Neural cell (in vitro differentiated cells): ENCODE data around the gene OR2T1. TPM values are rescaled to one million over a fixed set of nuclear protein-coding genes. Genes with fewer than 3 reads are reported as not detected.

Experiments
- H2AFZ ChIP-seq: fragments of 200-600, 300-800 bp; sonication (generic), shearing (Covaris generic); 2 replicates; pipeline ENCODE4 v1.6.0; 2014; ENCODE audit warnings: low read depth, mild to moderate bottlenecking, antibody characterized with exemption, low read length, moderate library complexity
- H3F3A ChIP-seq: fragments of 200-600 bp; shearing (Covaris generic); 2 replicates; pipeline ENCODE4 v1.6.1; 2016; ENCODE audit warnings: mild to moderate bottlenecking, moderate library complexity, mixed read lengths, antibody characterized with exemption, low read length; ENCODE audit not compliant: insufficient read depth, poor library complexity, severe bottlenecking
- H3K27ac ChIP-seq: fragments of 200-600, 300-800 bp; sonication (generic), shearing (Covaris generic); 2 replicates; pipeline ENCODE4 v1.5.1; 2014; ENCODE audit warnings: mild to moderate bottlenecking, low read length, moderate library complexity
- H3K27me3 ChIP-seq: fragments of 300-800, 200-600 bp; sonication (generic), shearing (Covaris generic); 2 replicates; pipeline ENCODE4 v1.6.0; 2014; ENCODE audit warnings: mild to moderate bottlenecking, low read depth, low read length, moderate library complexity; ENCODE audit not compliant: insufficient read depth
- H3K36me3 ChIP-seq: fragments of 300-800, 200-600 bp; sonication (generic), shearing (Covaris generic); 2 replicates; pipeline ENCODE4 v1.5.1; 2014; ENCODE audit warnings: mild to moderate bottlenecking, antibody characterized with exemption, low read length, moderate library complexity; ENCODE audit not compliant: insufficient read depth
- H3K4me2 ChIP-seq: fragments of 300-800, 200-600 bp; sonication (generic), shearing (Covaris generic); 2 replicates; pipeline ENCODE4 v1.6.0; 2014; ENCODE audit warnings: mild to moderate bottlenecking, low read length
- H3K4me3 ChIP-seq: fragments of 300-800, 200-600 bp; sonication (generic), shearing (Covaris generic); 2 replicates; pipeline ENCODE4 v1.5.1; 2014; ENCODE audit warnings: mild to moderate bottlenecking, low read length, moderate library complexity
- H3K79me2 ChIP-seq: fragments of 200-600 bp; shearing (Covaris generic); replicated peaks from 2 replicates; pipeline ENCODE4 v1.6.0; 2014; ENCODE audit warnings: mild to moderate bottlenecking, low read length, moderate library complexity; ENCODE audit not compliant: insufficient read depth
- H3K9ac ChIP-seq: fragments of 300-800, 200-600 bp; sonication (generic), shearing (Covaris generic); 2 replicates; pipeline ENCODE4 v1.6.1; 2016; ENCODE audit warnings: mild to moderate bottlenecking, low read length, mixed read lengths
- H3K9me2 ChIP-seq: fragments of 200-600 bp; shearing (Covaris generic); 2 replicates; pipeline ENCODE4 v1.6.1; 2016; ENCODE audit warnings: mild to moderate bottlenecking, low read length, mixed read lengths; ENCODE audit not compliant: insufficient read depth
- H3K9me3 ChIP-seq: fragments of 200-600, 300-800 bp; sonication (generic), shearing (Covaris generic); 2 replicates; pipeline ENCODE4 v1.6.1; 2016; ENCODE audit warnings: mild to moderate bottlenecking, mixed run types, low read length, moderate library complexity, mixed read lengths
- H4K20me1 ChIP-seq: fragments of 200-600 bp; shearing (Covaris generic); 2 replicates; pipeline ENCODE4 v1.6.1; 2016; ENCODE audit warnings: mild to moderate bottlenecking, mixed run types; ENCODE audit not compliant: insufficient read depth
- CTCF ChIP-seq: fragments of 450-650 bp; IDR thresholded peaks from 2 replicates; pipeline ENCODE4 v1.5.1; 2014; ENCODE audit warnings: antibody characterized with exemption, mild to moderate bottlenecking, moderate library complexity; ENCODE audit not compliant: poor library complexity, severe bottlenecking
- EP300 ChIP-seq: fragments of 450-650 bp; conservative IDR thresholded peaks from 2 replicates; pipeline ENCODE4 v1.6.1; 2014; ENCODE audit warnings: antibody characterized with exemption, mild to moderate bottlenecking, moderate library complexity; ENCODE audit not compliant: poor library complexity, severe bottlenecking
- EZH2 ChIP-seq: fragments of 200-600, 300-800 bp; shearing (Covaris generic), sonication (generic); IDR thresholded peaks from 2 replicates; pipeline ENCODE4 v1.6.1; 2014; ENCODE audit warnings: antibody characterized with exemption, low read length, borderline replicate concordance, mild to moderate bottlenecking; ENCODE audit not compliant: insufficient read depth, poor library complexity, severe bottlenecking
- MXI1 ChIP-seq: fragments of 450-650 bp; conservative IDR thresholded peaks from 2 replicates; pipeline ENCODE4 v1.6.1; 2014; ENCODE audit warnings: antibody characterized with exemption, mild to moderate bottlenecking; ENCODE audit not compliant: poor library complexity, severe bottlenecking
- POLR2AphosphoS5 ChIP-seq: IDR thresholded peaks from 2 replicates; pipeline ENCODE4 v1.6.1; 2012
- RAD21 ChIP-seq: fragments of 450-650 bp; conservative IDR thresholded peaks from 2 replicates; pipeline ENCODE4 v1.6.1; 2014; ENCODE audit warnings: antibody characterized with exemption, mild to moderate bottlenecking, moderate library complexity
- REST ChIP-seq: IDR thresholded peaks from 2 replicates; pipeline ENCODE4 v1.6.1; 2012; ENCODE audit warnings: borderline replicate concordance
- SMC3 ChIP-seq: fragments of 450-650 bp; conservative IDR thresholded peaks from 2 replicates; pipeline ENCODE4 v1.6.1; 2014; ENCODE audit warnings: antibody characterized with exemption, mild to moderate bottlenecking, moderate library complexity; ENCODE audit not compliant: poor library complexity
- TAF1 ChIP-seq: IDR thresholded peaks from 2 replicates; pipeline ENCODE4 v1.6.1; 2012; ENCODE audit warnings: low read depth
- polyA minus RNA-seq: library from RNA; depleted of rRNA, polyadenylated mRNA; stranded (reverse); fragments of >200 nt; gene quantifications from 2 replicates; pipeline ENCODE4 v1.2.3, GENCODE V29; 2014
- polyA plus RNA-seq: library from polyadenylated mRNA; depleted of rRNA; stranded (reverse); fragments of >200 nt; gene quantifications from 2 replicates; pipeline ENCODE4 v1.2.3, GENCODE V29; 2014

OR2T1 gene
- polyA plus RNA-seq (not detected in 2 replicates), polyA minus RNA-seq (not detected in 2 replicates)

- no peak within 1 kb of the TSS for H2AFZ ChIP-seq
- no peak within 1 kb of the TSS for H3K27ac ChIP-seq
- H3K36me3 ChIP-seq = no peaks in the 10 kb centered on the region
- no peak within 1 kb of the TSS for H3K4me2 ChIP-seq
- no peak within 1 kb of the TSS for H3K4me3 ChIP-seq
- H3K9ac ChIP-seq = no peak within 1 kb of the TSS
- H3K27me3 ChIP-seq = no peaks in the 10 kb centered on the region
- TF ChIP-seq RAD21 (no peak), TAF1 (no peak), CTCF (no peak), POLR2AphosphoS5 (no peak), MXI1 (no peak), REST (no peak), EZH2 (no peak), EP300 (no peak), SMC3 (no peak)
- H4K20me1 ChIP-seq = no peaks in the 10 kb centered on the region
- peaks cover 6% of the 10 kb centered on the region for H3K9me3 ChIP-seq
- H3F3A ChIP-seq = no peaks in the 10 kb centered on the region
- no peaks in the 10 kb centered on the region for H3K9me2 ChIP-seq
- no peaks in the 10 kb centered on the region for H3K79me2 ChIP-seq
These were observed at the start of gene OR2T1 for GRCh38 chr1:248402748-248403147. OR2T1 (plus strand) TSS chr1:248403048; CDS start chr1:248406148, 3,100 bp downstream.

GRCh38 chr1:248359415-248359814 lies 43.4 kb upstream of the OR2T1 start:
- Histone ChIP-seq H3K27ac (no peak overlapping the region), H2AFZ (no peak overlapping the region), H3F3A (no peaks in the 10 kb centered on the region), H3K27me3 (no peaks in the 10 kb centered on the region), H3K9me2 (no peaks in the 10 kb centered on the region), H3K9me3 (peaks cover 11% of the 10 kb centered on the region), H3K9ac (no peak overlapping the region), H3K4me3 (no peak overlapping the region), H3K79me2 (no peaks in the 10 kb centered on the region), H3K36me3 (no peaks in the 10 kb centered on the region), H4K20me1 (no peaks in the 10 kb centered on the region), H3K4me2 (no peak overlapping the region)
- TF ChIP-seq MXI1 (no peak), EZH2 (no peak), CTCF (no peak), TAF1 (no peak), EP300 (no peak), POLR2AphosphoS5 (no peak), SMC3 (no peak), REST (no peak), RAD21 (no peak)
